Activated CD8-positive, alpha-beta memory T cell treated with anti-CD3 and anti-CD28 coated beads for 1 hour (primary cell): Measurements from ENCODE around the gene MPC2.
"Not testable (repeated sequence)": the region's sequence is repeated elsewhere in the genome, so short reads cannot be mapped to it uniquely, and the experiment has no call there.

Experiments
- DNase-seq, 2 donors: peaks; one replicate each; pipeline ENCODE4 v3.0.0-alpha.2; 2020; ENCODE audit warnings: low read depth in 1 of 2; ENCODE audit errors: extremely low read depth in 1 of 2

Gene MPC2

GRCh38 chr1:167935216-167936067 lies 1.4 kb downstream of the MPC2 start:
- DNase-seq = no peak

DNA sequence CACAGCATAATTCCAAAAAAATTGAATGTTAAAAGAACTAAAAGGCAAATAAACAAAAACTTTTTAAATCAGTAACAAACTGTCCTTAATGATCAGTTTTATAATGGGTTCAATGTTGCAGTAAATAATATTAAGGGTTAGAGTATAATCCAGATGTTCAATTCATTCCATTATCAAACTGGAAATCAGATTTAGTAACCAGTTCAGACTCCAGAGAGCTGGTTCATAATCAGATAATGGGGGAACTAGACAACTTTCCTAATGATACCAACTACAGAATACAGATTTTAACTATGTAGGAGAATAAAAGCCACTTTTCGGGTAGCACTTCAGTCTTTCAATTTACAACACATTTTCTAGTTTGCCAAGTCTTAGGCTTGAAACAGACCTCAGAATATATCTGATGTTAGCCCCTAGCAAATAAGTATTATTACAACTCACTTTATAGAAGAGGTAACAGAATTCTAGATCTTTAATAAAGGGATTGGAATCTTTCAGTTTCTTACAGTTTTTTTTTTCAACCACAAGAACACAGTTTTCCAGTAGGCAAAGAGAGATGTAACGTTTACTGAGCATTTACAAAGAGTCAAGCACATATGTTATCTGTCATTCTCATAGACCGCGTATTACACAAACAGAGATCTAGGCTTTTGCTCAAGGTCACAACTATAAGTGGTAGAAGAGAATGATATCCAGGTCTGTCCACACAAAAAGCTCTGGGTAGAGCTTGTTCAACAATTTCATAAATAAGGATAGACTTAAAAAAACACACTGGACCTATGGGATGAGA lies 2.3 kb downstream of the MPC2 start:
- no peak for DNase-seq

DNA sequence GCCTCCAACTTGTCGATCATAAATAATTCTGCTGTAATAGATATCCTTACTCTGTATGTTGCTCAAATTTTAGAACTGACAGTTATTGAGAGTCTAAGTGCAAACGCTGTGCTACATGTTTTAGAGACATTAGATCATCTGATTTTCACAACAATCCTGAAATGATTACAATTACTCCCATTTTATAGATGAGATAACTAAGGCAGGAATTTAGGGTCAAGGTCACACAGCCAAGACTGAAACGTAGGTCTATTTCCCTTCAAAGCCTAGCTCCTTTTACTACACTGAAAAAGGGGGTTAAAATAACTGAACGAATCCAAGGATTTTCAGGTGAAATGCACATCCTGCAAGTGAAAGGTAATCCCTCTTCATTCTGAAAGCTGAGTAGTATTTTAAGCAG lies 3.1 kb downstream of the MPC2 start:
- no peak for DNase-seq

- no peak for DNase-seq
Observed at GRCh38 chr1:167929725-167930124, 7.1 kb downstream of the MPC2 start.

GRCh38 chr1:167928919-167929318 lies 8.0 kb downstream of the MPC2 start:
- DNase-seq = not testable (repeated sequence)

DNA sequence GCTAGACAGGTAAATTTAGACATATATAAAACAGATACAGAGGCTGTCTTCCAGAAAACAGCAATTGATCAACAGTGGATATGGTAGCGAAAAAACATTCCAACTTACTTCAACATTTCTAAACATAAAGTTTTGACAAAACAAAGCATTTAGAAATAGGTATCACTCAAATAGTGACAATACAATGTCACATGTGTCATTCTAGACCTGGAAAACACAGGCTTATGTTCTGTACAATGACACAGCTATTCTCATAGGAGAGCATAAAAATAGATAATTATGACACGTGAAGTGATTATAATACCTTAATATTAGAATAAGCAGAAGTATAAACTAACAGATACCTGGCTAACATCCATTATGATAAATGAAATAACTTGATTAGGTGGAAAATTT lies 8.4 kb downstream of the MPC2 start:
- no peak for DNase-seq

GRCh38 chr1:167927046-167927754 lies 9.7 kb downstream of the MPC2 start:
- DNase-seq = no peak

GRCh38 chr1:167926486-167926997 lies 10.3 kb downstream of the MPC2 start:
- no peak for DNase-seq

DNA sequence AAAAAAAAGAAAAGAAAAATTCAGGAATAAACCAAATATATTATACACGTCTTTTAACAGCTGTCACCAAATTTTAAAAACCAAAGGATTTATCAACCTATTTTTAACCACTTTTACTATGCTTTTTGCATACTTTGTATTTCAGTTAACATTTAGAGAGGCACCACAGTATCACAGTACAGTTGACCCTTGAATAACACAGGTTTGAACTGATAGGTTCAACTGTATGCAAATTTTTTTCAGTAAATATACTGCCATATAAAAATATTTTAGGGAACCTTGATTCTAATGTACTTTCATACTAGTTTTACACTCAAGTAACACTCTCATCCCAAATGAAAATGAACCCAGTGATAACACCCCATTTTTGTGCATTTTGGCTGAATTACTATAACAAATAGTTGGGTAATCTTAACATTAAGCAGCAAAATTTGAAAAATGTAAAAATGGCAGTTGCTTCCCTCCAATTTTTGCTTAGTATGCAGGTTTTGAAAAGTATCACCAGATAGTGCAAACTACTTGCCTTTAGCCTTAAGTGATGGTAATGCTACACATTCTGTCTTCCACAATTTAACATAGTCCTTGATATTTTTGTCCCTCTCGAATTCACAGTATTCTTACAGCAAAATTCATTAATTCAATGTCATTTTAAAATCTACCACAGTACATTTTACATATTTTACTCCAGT lies 12.2 kb downstream of the MPC2 start:
- no peak for DNase-seq

GRCh38 chr1:167924102-167924501 lies 12.8 kb downstream of the MPC2 start:
- DNase-seq = no peak

- DNase-seq = no peak
Observed at GRCh38 chr1:167923324-167924056, 13.4 kb downstream of the MPC2 start.

- DNase-seq = no peak
Observed at GRCh38 chr1:167922611-167923074, 14.2 kb downstream of the MPC2 start.

- no peak for DNase-seq
Observed at GRCh38 chr1:167922023-167922422, 14.8 kb downstream of the MPC2 start.

- no peak for DNase-seq
Observed at GRCh38 chr1:167916766-167917511, 19.9 kb downstream of the MPC2 start.

GRCh38 chr1:167915569-167915968 lies 21.3 kb downstream of the MPC2 start:
- no peak for DNase-seq

DNA sequence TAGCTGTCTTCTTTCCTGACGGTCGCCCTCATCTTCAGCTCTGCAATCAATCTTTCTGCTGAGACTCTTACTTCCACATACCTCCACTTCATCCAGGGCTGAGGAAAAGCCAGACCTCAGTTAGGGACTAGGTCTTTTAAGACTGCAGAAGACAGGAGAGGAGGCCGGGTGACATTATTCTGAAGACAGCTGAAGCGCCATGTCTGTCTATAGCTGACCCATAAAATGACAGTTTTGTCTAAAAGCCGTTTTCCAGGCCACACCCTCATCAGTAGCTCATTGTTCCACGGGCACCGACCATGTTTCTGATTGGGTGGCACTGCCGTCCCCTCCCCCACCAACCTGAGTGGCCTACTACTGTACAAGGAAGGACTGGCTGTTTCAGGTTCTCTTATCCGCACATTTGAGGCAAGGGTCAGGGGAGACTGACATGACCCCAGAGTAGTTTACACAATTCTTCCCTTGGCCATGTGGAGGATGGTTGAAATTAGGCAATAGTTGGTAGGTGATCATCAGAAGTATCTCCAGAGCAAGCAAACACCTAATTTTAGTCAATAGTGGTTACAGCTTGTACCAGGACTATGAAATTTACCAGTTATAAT lies 22.9 kb downstream of the MPC2 start, which contains the start of gene ADCY10:
ADCY10 (minus strand) TSS at position 240 of the 602 bp plus-strand sequence. CDS start 8,994 bp downstream, outside the sequence.
- no peak for DNase-seq

DNA sequence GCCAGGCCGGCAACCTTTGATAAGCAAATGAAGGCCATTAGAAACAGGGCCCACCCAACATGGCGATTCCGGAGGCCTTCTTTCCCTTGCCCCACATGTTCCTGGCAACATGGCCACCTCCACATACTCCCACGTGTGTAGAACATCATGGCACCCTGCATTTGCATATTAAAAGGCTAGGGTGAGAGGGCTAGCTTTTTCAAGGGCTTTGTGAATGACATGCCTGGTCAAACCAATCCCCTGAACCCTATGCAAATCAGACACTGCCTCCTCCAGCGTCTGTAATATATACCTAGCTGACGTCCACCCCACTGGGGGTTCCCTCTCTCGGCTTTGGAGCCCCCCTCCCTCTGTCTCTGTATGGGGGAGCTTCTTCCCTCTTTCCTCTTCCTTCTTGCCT lies 24.6 kb downstream of the MPC2 start:
- DNase-seq = no peak

DNA sequence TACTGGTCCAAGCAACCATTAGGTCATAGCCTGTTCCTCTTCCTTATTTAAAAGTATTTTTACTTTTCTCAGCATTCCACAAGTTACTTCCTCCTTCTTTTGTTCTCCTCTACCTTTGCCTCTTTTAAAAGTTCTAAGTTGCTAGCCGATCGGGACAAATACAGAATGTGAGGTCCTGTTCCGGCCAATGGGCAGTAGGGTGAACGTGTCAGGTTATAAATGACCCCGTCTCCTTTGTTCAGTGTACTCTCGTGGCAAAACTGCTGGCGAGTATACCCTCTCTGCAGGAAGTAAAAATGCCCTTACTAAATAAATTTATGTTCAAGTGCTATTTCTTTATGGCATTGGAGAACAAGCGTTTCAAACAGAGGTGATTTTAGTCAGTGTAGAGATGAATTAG lies 25.5 kb downstream of the MPC2 start:
- DNase-seq = no peak

GRCh38 chr1:167910530-167910929 lies 26.3 kb downstream of the MPC2 start:
- DNase-seq = no peak
